Subcutaneous adipose tissue (tissue), 4 donors: ENCODE measurements around the gene MAP4K3. TPM values are rescaled to one million over a fixed set of nuclear protein-coding genes. Genes with fewer than 3 reads are reported as not detected.

ENCODE experiments used
- total RNA-seq, 4 donors: library from RNA; depleted of rRNA; stranded (reverse); fragments of >200 nt; gene quantifications; one replicate each; pipeline ENCODE4 v1.1.0, GENCODE V29; 2016
- TF ChIP-seq, protein P1 (sequence below): fragments of 450-650 bp; IDR thresholded peaks from one replicate; pipeline ENCODE4 v1.5.1; 2016; ENCODE audit warnings: low read depth, mild to moderate bottlenecking, control low read depth, antibody characterized with exemption, moderate library complexity

The MAP4K3 gene
- total RNA-seq, 4 donors from 2014 or later, result 57.8 to 90.6 (median 63.6) TPM

DNA sequence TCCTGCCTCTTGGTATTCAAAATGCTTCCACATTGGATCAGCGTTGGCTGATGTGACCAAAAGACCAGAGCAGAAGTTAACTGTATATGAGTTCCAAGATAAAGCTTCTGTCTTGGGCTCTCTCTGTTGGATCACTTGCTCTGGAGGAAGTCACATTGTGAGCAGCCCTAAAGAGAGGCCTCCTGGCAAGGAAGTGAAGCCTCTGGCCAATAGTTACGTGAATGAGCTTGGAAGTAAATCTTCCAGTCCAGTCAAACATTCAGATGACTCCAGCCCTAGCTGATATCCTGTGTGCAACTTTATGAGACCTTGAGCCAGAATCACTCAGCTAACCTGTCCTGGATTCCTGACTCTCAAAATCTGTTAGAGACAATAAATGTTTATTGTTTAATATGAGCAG is 125.6 kb downstream of the MAP4K3 start:
- TF ChIP-seq, protein P1, sequence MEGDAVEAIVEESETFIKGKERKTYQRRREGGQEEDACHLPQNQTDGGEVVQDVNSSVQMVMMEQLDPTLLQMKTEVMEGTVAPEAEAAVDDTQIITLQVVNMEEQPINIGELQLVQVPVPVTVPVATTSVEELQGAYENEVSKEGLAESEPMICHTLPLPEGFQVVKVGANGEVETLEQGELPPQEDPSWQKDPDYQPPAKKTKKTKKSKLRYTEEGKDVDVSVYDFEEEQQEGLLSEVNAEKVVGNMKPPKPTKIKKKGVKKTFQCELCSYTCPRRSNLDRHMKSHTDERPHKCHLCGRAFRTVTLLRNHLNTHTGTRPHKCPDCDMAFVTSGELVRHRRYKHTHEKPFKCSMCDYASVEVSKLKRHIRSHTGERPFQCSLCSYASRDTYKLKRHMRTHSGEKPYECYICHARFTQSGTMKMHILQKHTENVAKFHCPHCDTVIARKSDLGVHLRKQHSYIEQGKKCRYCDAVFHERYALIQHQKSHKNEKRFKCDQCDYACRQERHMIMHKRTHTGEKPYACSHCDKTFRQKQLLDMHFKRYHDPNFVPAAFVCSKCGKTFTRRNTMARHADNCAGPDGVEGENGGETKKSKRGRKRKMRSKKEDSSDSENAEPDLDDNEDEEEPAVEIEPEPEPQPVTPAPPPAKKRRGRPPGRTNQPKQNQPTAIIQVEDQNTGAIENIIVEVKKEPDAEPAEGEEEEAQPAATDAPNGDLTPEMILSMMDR, result no peak

- TF ChIP-seq, protein P1, result no peak
These were observed 128.3 kb downstream of the MAP4K3 start for GRCh38 chr2:39308778-39309177.

DNA sequence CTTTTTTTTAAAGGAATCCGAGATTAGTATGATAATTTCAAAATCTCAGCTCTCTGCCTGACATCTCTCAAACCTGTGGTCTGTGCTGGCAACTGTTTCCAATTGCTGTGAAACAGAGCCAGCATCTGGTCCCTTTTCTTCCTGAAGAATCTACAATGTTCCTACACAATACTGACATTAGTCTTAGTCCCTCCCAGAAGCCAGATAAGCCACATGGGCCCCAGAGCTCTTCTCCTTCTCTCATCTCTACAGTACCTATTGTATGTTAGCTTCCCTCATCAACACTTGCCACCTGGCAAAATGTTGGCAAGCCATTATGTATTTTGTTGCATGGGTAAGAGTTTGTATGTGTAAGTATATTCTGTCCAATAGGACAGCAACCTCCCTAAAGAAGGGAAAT is 130.5 kb downstream of the MAP4K3 start:
- TF ChIP-seq, protein P1, result no peak

DNA sequence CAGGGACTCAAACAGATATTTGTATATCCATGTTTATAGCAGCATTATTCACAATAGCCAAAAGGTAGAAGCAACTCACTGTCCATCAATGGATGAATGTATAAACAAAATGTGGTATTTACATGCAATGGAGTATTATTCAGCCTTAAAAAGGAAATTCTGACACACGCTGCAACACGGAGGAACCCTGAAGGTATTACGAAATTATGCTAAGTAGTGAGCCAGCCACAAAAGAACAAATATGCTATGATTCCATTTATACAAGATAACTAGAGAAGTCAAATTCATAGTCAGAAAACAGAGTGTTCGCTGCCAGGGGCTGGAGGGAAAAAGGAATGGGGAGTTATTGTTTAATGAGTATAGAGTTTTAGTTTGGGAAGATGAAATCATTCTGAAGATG is 132.4 kb downstream of the MAP4K3 start:
- TF ChIP-seq, protein P1, result no peak

DNA sequence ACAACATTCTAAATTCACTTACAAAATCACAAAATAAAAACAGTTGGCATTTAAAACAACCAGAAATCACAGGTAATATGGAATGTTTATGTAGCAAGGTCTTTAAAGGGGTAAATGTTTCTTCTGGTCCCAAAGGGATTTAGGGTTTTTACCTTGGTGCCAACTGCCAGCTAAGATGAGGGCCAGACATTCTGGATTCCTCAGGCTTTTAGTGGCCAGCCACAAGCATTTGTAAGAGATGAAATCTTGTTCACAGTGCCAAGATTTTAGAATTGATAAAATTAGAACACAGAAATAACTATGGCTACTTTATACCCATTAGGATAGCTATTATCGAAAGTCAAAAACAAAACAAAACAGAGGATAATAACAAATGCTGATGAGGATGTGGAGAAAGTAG is 132.9 kb downstream of the MAP4K3 start:
- TF ChIP-seq, protein P1, result no peak

DNA sequence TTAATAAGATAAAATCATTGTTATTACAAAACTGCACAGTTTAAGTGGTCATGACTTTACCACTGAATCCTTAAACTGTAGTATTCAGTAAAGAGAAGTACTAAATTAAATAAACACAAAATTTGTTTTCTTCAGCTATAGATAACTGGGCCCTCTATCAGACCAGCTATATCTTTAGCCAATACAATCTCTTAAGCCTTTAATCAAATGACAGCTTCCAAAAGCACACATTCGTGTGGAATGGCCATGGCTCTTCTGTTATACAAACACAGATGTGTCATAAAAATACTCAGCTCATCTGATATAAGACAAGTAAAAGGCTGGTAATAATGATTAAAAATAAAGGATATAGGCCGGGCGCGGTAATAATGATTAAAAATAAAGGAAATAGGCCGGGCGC is 135.7 kb downstream of the MAP4K3 start:
- TF ChIP-seq, protein P1, result no peak

DNA sequence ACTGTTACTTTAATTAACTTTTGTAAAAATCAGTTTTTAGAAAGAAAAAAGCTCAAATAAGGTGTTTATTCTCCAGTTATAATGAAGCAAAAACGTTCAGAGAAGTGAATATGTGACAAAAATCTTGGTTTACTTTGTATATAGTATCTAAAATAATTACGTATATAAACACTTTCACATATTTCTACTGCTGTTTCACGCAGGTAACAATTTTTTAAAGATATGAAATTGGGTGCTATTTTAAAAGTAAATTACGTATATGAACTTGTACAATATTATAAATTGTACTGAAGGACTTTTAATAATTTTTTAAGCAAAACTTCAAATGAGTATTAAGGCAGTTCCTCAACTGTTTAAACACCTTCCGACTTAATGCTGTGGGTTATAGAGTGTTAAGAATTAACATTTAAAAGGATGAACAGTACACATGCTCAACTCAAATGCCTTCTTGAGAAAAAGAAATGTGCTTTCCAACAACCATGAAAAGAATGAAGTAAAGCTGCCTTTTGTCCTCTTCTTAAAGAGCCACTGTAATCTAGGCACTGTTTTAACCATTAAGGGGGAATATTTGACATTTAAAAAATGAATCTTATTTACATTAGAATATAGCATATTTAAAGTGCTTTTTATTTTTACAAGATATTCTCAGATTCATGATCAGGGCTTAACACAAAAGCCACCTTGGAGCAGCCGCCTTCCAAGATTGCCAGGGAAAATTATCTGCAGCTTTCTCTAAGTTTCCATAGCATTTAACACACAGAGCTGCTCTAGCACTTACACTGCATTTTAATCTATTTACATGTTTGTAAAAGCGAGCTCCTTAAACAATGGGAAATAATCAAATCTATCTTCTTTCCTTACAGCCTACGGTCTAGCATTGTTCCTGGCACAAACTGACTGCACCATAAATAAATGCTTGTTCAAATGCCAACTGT is 136.8 kb downstream of the MAP4K3 start:
- TF ChIP-seq, protein P1, result no peak
